Islet of Langerhans (tissue), 1 donor: ENCODE results near the gene SLC8A3.

Source experiments
- FAIRE-seq: peaks from one replicate; lab custom pipeline; 2011; peaks lifted over from hg19 to GRCh38; lab: Jason Lieb, UNC

Gene SLC8A3

DNA sequence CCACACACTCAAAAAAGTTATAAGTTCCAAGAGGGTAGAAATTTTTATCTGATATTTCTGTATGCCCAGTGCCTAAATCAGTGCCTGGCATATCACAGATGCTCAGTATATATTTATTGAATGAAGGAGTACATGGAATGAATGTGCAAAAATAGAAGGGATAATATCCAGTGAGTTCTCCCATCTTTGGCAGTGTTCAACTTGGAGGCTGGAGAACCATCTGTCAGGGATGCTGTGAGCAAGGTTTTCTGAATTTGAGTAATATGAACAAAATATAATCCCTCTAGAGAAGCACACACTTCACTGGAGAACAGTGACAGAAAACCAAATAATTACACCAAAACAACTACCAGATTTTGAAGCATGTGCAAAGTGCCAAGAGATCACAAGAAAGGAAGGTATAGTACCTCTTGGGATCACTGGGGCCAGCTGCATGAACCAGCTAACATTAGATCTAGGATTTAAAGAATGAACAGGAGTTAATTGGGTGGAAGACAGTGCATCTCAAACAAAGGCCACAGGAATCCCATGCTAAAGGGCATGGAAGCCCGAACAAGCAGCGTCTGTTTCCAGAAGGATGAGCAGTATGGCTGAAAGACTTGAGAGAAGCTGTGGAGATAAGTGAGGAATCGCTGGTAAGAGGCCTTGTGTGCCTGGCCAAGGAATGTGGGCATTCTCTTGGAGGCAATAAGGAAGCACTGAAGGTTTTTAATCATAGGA, 11.5 kb downstream of the SLC8A3 start:
- no peak for FAIRE-seq

DNA sequence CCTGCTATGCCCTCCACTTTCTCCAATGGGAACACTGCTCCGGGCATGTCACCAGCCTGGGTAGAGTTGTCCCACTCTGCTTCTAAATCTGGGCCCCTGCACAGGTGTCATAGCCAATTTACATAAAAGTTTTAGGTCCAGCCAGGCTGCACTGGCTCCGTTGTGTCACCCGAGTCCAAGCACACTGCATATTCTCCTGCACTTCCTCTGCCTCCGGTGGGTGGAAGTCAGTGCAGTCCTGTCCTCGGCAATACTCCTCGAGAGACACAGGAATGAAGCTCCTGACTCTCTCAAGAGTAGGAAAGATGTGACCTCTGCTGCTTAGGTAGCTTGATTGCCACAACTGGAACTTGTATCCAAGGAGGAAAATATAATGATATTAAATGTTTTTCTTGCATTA, 15.2 kb downstream of the SLC8A3 start:
- FAIRE-seq, result no peak

DNA sequence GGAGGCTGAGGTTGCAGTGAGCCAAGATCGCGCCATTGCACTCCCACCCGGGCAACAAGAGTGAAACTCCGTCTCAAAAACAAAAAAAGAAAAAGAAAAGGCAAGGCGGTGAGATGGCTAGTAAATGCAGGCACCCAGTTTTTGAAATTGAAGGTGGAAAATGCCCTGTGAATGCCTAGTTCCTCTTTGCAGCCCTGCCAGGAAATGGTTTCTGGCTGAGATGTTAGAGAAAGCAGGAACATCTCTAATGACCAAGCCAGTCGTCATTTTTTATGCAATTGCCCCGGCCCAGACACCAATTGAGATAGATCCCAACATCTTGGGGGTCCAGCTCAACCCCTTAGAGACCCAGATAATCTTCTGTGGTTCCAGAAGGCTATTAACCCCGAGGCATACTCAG, 17.0 kb downstream of the SLC8A3 start:
- no peak for FAIRE-seq

DNA sequence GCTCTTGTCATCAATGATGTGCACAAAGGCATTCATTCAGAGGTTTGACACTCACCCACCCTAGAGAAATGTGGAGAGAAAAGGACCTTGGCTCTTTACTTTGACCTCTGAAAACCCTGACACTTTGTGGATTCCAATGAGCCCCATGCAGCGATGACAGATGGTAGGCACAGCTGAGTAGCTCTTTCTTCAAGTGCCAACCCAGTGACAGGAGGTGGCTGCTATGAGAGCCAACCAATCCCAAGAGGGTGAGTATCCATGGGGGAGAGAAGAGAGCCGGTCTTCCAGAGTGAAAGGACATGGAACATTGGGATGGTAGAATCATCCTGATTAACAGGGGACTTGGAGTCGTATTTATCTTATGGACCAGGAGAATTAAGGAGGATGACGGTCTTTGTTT, 17.8 kb downstream of the SLC8A3 start:
- no peak for FAIRE-seq

DNA sequence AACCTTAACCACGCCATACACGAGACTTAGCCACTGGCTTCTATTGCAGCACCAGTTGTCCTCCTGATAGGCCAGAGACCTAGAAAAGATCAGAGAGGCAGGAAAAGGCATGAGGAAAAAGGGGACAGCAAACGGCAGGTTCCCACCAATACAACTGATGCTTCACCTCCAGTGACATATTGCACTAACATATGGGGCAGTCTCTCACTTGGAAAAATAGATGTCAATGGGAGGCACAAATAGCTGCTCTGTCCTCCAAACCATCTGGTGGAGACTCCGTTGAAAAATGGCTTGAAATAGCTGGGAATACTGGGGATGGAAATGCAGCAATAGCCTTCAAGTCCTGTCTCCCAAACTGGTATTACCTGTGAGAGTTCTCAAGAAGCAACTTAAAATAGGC, 20.3 kb downstream of the SLC8A3 start:
- FAIRE-seq, result no peak

DNA sequence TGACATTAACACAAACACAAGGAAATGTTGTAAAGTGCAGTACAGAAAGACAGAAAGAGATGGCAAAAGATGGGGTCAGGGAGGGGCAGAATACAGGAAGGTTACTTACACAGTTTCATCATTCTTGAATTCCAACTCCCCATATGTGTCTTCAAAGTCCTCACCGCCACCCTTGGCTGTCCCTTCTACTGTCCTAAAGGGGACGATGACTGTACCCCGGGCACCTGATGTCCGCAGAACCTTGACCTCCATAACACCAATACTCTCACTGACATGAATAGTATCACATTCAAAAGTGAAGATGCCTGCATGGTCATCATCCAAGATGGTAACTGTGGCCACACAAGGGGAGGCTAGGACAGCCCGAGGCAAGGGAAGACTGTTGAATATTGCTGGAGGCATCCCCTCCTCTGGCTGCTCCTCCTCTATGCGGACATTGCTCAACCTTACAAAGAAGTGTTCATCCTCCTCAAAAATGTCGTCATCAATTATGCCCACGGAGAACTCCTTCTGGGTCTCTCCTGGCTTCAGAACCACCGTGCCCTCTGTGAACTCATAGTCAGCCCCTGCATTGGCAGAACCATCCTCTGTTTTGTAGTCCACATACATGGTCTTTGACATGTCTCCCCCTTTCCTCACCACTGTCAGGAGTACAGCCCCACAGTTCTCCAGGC, 22.1 kb downstream of the SLC8A3 start:
- no peak for FAIRE-seq

DNA sequence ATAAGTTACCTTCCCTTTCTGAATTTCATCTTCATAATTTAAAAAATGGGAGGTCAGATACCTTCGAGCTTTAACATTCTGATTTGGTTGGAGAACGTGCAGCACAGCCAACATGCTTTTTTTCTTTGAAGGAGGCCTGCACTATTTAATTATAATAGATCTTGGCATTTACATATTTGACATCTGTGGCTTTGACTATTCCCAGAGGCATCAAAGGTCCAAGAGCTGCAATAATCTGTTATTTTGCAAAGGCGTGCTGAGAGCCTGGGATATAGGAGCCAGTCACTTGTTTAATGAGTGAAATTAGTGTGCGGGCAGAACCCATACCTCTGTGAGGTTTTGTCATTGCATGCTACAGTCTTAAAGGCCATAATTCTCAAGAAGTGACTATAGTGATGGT, 26.4 kb downstream of the SLC8A3 start:
- FAIRE-seq, result no peak

DNA sequence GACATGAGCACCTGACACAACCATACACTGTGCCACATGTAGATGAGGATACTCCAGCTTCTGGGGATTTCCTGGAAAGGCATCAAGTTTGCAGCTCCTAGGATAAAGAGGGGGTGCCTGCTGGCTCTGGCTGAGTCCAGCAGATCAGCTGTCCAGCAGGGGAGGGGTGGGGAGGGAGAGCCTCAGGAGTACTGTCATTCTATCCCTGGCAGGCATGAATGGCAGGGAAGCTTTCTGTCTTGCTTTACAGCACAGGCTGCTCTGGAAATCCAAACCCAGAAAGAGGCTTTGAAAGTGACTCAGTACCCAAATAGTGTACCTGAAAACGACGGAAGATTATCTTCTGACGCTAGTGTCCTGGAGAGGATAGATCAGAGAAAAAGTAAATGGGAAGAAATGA, 32.2 kb downstream of the SLC8A3 start:
- no peak for FAIRE-seq

DNA sequence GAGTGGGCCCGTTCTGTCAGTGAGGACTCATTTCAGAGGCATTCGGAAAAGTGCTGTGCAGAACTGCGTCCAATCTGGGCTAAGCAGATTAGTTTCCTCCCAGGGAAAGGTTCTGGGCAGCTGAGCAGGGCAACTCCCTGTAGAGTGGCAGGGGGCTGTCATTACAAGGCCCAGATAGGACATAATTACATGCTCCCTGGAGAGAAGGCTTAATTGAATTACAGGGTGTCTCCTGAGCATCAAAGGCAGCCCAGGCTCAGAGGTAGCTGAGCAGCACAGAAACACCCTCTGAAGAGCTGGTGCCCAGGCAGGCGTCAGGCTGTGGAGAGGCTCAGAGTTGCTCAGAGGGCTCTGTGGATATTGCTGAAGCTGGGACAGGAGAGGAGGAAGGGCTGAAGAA, 36.0 kb downstream of the SLC8A3 start:
- FAIRE-seq, result no peak

DNA sequence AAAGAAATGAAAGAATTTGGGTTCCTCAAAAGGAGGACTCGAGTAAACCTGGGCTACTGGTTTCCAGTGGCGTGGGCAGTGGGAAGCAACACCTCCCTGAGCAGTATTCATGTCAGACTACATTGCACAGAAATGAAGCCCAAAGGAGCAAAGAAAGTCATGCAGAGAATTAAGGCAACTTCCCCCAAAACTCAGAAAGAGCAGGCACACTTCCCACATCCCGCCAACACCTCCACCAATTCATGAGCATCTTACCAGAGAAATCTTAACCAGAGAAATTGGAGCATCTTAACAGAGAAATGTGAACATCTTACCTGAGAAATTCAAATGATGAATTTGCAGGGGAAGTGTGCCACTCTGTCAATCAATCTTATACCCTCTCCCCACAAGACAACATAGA, 36.7 kb downstream of the SLC8A3 start:
- FAIRE-seq, result no peak

DNA sequence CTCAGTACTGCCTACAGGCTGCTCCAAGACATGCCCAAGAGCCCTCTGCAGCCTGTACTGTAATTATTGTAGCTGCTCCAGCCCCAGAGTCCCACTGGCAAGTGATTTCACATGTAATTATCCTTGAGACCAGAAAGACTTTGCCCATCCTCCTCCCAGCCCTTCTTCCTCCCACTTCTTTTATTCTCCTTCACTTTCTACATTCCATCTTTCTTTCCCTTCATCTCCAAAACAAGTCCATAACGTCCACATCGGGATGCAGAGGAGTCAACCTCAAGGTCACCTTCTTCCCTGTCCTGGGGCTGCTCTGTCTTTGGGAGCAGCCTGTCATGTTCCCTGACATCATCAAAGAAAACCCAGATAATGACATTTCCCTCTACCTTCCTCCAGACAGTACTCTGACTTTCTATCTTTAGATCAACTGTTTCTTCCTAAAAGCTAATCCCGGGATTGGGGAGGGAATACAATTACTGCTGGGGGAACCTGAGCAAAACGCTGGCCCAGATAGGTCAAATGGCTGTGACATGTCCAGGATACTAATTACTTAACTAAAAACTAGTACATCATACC, 39.1 kb downstream of the SLC8A3 start:
- no peak for FAIRE-seq

DNA sequence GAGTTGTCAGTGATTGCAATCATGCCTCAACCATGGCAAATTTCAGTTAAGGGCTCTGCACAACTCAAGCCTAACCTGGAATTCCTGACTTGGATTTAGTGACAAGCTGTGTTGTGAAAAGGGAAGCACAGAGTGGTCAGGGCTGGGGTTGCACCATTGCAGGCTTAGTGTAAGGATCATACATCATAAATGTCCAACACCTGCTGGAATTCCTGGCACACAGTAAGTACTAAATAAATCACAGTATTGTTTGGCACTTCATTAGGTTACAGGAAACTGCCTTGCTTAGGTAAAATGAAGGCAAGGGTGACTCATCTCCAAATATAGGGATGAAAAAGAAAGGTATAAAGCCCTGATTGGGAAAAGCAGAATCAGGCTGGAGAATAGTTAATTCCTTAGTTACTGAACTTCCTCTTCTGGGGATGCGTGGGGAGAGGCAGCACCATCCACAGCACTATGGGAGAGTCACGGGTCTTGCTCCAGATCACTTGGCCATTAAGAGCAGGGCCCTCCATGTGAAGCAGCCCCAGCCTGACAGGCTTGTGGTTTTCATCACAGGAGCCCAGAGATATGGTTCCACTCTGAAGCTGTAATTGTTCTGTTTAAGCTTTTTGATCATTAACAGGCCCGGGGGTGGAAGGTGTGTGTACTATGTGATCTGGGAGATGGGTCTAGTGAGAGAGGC, 39.7 kb downstream of the SLC8A3 start:
- no peak for FAIRE-seq

DNA sequence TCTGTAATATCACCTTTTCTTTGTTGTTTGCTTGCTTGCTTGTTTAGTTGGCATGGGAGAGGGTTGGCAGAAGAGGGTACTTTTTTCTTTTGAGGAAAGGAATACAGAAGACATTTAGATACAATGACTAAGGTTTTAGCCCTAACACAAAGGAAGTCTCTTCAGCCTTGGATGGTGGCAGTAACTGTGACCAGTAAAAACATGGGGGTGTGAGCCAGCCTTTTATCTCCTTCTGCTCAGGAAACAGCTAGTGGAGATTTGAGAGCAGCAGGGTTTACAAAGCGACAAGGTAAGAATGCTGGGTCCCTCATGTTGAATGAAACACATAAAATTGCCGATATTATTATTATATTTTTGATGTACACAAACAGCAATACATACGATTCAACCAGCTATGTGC, 40.4 kb downstream of the SLC8A3 start:
- no peak for FAIRE-seq

DNA sequence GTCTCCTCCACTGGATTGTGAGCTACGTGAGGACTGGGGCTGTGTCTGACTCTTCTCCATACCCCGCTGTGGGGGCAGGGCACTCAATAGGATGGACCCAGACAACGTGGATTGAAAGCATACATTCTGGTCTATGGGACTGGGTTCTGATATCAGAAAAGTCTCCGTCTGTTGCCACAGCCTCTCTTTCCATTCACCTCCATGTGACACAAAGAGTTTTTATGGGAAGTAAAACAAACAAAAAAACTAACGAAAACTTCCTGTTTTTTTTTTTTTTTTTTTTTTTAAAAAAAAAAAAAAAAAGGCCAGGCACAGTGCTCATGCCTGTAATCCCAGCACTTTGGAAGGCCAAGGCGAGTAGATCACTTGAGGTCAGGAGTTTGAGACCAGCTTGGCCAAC, 44.7 kb downstream of the SLC8A3 start:
- FAIRE-seq, result no peak

DNA sequence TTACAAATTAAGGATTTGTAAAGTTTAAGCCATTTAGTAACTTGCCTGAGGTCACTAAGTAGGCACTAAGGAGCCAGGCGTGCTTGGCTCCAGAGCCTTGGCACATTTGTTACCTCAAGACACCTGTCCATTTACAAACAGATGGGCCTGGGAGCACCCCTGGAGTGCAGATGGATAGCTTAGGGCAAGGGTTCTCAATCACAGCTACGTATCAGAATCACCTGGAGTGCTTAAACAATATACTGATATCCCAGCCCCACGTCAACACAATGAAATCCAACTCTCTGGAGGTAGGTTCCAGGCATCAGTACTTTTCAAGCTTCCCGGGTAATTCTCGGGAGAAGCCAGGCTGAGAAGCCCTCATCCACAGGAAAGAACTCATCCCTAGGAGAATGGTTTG, 45.4 kb downstream of the SLC8A3 start:
- FAIRE-seq, result no peak

DNA sequence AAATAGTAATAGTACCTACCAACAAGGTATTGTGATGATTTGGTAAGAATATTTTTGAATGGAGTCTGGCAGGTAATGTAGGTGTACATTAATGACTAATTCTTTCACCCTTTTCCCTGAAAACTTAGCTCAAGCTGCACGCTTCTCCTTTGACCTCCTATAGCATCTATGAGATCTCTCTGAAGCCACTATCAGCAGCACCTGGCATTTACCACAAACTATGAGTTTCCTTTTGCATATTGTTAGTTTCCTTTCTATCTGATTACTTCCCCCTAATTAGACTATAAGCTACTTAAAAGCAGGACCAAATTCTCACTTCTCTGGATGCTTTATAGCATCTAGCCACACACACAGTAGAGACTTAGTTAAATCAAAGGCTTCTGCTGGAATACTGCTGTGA, 48.1 kb downstream of the SLC8A3 start:
- FAIRE-seq, result no peak

DNA sequence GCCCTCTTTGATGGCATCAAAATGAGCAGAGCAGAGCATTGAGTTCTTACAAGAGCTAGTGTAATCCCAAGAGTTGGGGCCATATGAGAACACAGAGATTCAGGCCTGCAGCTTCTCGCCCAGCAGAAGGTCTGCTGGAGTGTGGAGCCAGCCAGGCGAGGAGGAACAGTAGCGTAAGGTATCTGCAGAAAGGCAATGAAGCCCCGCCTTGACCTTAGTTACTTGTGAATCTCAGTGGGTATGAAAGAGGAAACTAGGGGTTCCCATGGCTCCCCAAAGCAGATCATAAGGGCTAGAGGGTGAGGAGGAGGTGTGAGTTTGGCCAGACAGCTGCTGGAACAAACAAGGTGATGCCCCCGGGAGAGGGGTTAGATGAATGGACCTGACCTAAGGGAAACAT, 49.4 kb downstream of the SLC8A3 start:
- no peak for FAIRE-seq

DNA sequence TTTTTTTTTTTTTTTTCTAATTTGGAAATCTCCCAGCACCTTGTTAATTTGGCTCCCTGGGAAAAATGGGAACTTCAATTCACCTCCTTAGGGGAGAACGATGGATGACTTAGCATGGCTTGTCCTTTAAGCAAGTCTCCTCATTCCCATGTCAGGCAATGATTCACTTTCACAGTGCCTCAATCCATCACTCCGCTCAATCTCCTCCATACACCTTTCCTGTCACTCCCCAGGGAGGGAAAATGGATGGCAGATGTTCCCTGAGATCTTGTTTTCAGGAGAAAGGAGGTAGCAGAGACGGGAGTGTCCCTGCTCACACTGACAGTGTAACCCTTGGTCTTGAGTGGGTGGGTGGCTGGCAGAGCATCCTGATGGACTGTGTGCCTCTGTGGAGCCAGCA, 51.0 kb downstream of the SLC8A3 start:
- no peak for FAIRE-seq

DNA sequence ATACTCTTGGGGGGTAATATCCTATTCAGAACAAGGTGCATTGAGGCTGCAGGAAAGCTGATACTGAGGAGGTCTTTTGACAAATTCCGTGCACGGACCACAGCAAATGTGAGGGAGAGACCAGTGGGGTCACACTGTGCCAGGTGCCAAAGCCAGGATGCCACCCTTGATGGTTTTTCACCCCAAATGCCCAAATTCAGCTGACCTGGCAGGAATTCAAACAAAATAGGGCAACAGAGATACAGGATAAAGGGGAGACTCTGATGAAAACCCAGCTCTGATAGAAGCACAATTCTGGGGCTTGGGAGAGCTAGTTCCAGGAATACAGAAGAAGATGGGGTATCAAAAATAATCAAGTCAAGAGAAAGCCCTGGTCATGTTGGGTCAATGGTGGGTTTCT, 55.3 kb downstream of the SLC8A3 start:
- FAIRE-seq, result no peak

DNA sequence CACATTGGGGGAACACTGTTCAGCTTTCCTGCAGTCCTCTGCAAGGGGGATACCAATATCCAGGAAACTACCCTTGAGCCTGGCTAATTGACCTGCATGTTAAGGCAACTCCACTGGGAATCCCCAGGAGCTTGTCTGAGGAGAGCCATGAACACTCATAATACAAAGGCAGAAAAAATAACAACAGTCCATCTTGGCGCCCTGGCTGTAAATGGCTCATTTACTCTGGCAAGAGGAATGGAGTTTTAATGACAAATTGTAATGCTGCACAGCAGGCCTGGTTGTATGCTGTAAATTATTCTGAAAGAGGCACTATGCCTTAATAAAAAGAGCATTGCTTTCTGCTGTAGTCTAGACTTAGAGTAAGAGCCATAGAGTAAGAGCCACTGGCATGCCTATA, 58.3 kb downstream of the SLC8A3 start:
- no peak for FAIRE-seq

DNA sequence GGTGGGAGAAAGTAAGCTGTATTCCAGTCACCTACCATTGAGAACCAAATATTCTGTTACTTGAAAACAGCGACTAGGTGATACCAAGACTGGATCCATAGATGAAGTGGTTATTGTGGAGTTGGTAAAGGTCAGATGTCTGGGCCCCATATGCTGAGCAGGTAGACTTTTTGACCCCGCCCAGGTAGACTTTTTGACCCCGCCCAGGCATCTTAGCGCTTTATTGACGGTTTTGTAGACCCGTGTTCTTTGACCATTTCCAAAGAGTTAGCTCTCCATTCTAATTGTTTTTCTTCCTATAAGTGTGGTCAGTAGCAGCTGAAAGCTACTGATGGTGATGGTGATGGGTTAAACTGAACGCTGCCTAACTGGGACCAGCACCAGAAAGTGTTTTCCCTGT, 61.6 kb downstream of the SLC8A3 start:
- no peak for FAIRE-seq

DNA sequence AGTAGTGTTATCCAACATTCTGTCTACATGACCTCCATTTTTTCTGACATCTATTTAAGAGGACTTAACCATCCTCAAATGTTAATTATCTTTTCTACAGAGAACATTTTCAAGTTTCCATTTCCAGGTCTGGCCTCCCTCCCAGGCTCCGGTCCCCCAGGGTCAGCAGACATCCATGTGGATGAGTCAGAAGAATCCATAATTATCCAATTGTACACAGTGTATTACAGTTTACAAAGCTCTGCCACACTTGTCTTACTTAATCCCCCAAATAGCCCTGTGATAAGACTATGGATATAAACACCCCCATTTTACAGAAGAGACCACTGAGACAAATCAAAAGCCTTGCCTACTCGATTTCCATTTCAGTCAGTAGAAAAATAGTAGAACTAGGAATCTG, 65.0 kb downstream of the SLC8A3 start:
- FAIRE-seq, result no peak

DNA sequence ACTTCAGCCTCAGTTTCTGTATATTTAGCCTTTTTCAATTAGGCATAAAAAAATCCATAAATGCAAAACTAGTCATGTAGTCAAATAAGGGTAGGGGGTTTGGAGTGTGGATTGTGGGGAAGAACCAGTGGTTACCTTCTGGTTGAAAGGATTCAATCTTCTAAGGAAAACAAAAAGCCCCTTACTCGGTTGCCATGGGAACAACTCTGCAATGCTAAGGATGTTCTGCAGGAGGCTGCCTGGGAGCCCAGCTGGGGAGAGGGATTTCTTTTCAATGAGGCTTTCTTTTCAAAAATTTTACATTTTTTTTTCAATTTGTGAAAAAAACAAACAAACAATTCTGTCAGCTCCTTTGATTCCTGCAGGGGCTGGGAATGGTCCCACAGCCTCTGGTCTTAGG, 67.2 kb downstream of the SLC8A3 start:
- FAIRE-seq, result no peak

DNA sequence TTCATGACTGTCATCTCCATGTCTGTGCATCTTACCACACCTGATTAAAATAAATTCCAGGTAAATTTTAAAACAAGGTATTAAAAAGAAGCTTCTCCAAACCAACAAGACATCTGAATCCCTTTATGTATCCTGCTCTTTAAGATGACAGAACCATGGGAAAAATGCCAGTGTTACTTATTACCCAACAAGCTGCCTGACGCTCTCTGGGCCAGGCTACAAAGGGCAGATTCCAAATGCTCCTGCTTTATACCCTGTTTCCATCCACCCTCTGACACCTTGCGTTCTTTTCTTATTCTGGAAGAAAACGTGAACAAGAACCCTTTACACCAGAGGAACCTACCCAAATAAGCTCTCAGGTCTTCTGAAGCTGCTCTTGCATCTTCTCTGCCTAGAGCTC, 70.7 kb downstream of the SLC8A3 start:
- FAIRE-seq, result no peak
